OCI-LY7 (cell line): ENCODE data around the gene FRMD3. TPM values are rescaled to one million over a fixed set of nuclear protein-coding genes. Genes with fewer than 3 reads are reported as not detected.

ENCODE experiments used
- BruUV-seq: library from RNA; stranded (reverse); fragments of 400-500 nt; replicated peaks from 2 replicates; lab custom pipeline; 2021; lab: Mats Ljungman, UMichigan
- CTCF ChIA-PET: fragments of 300-600 bp; sonication (Branson Sonifier 250); formaldehyde crosslinking; loops from one replicate; lab custom pipeline; 2022; ENCODE audit warnings: antibody characterized with exemption; ENCODE audit not compliant: unreplicated experiment; lab: Charles Lee
- POLR2A ChIA-PET: fragments of 300-600 bp; sonication (Branson Sonifier 250); formaldehyde crosslinking; loops from one replicate; lab custom pipeline; 2022; ENCODE audit warnings: antibody characterized with exemption; lab: Charles Lee
- DNase-seq: peaks from one replicate; pipeline ENCODE4 v3.0.0-alpha.2; 2015; ENCODE audit warnings: low spot score
- H2AFZ ChIP-seq: fragments of 200-600 bp; sonication (generic), shearing (Covaris generic); 2 replicates; pipeline ENCODE4 v1.6.1; 2014; ENCODE audit warnings: mild to moderate bottlenecking, antibody characterized with exemption, low read length, moderate library complexity
- H3K27ac ChIP-seq: fragments of 200-600 bp; sonication (generic); 2 replicates; pipeline ENCODE4 v1.5.1; 2014; ENCODE audit warnings: mixed run types, low read depth, mild to moderate bottlenecking, moderate library complexity, low read length, inconsistent platforms; ENCODE audit not compliant: poor library complexity, severe bottlenecking
- H3K36me3 ChIP-seq: fragments of 200-600 bp; sonication (generic); 2 replicates; pipeline ENCODE4 v1.6.1; 2014; ENCODE audit warnings: mild to moderate bottlenecking, antibody characterized with exemption, low read length, moderate library complexity, mixed read lengths; ENCODE audit not compliant: insufficient read depth
- H3K4me1 ChIP-seq: fragments of 200-600 bp; sonication (generic); 2 replicates; pipeline ENCODE4 v1.5.1; 2014; ENCODE audit warnings: mild to moderate bottlenecking, low read length; ENCODE audit not compliant: insufficient read depth, poor library complexity, severe bottlenecking
- H3K4me2 ChIP-seq: fragments of 200-600 bp; sonication (generic); 2 replicates; pipeline ENCODE4 v1.6.1; 2014; ENCODE audit warnings: mild to moderate bottlenecking, low read length
- H3K4me3 ChIP-seq: fragments of 200-600 bp; sonication (generic); 2 replicates; pipeline ENCODE4 v1.5.1; 2014; ENCODE audit warnings: mild to moderate bottlenecking, low read depth, low read length; ENCODE audit not compliant: poor library complexity, severe bottlenecking
- H3K79me2 ChIP-seq: fragments of 200-600 bp; sonication (generic); 2 replicates; pipeline ENCODE4 v1.6.1; 2016; ENCODE audit warnings: low read depth, mild to moderate bottlenecking, low read length, moderate library complexity, mixed read lengths; ENCODE audit not compliant: insufficient read depth
- H3K9me2 ChIP-seq: fragments of 200-600 bp; sonication (generic); 2 replicates; pipeline ENCODE4 v1.6.1; 2016; ENCODE audit warnings: mild to moderate bottlenecking, low read length, mixed read lengths; ENCODE audit not compliant: insufficient read depth
- H3K9me3 ChIP-seq: fragments of 200-600 bp; sonication (generic); 2 replicates; pipeline ENCODE4 v1.6.1; 2014; ENCODE audit warnings: mild to moderate bottlenecking, mixed run types, low read length, mixed read lengths
- H4K20me1 ChIP-seq: fragments of 200-600 bp; sonication (generic); 2 replicates; pipeline ENCODE4 v1.6.1; 2014; ENCODE audit warnings: mild to moderate bottlenecking, antibody characterized with exemption, low read length, moderate library complexity, mixed read lengths; ENCODE audit not compliant: insufficient read depth
- CTCF ChIP-seq: fragments of 200-600 bp; sonication (generic); conservative IDR thresholded peaks from 2 replicates; pipeline ENCODE4 v1.5.1; 2014; ENCODE audit warnings: mild to moderate bottlenecking, antibody characterized with exemption, low read length, moderate library complexity, mixed read lengths
- EZH2phosphoT487 ChIP-seq: fragments of 200-600 bp; sonication (generic); IDR thresholded peaks from 2 replicates; pipeline ENCODE4 v1.6.1; 2018; ENCODE audit warnings: low read depth, borderline replicate concordance, mild to moderate bottlenecking, mixed run types, antibody characterized with exemption, low read length, moderate library complexity, mixed read lengths
- intact Hi-C: fragments of 100-400 bp; cut with micrococcal nuclease; formaldehyde crosslinking; loops from one replicate; pipeline ENCODE4 v1.10.0; 2022; ENCODE audit not compliant: unreplicated experiment
- total RNA-seq, 2 experiments: library from RNA; depleted of rRNA in 1 of 2; stranded (reverse); fragments of >200 nt in 1 of 2; shearing (Covaris generic) in 1 of 2; gene quantifications; 2 replicates each; pipeline ENCODE4 v1.2.3, GENCODE V29; 2014 to 2022

Gene FRMD3
- total RNA-seq, 2 experiments from 2014 or later, result 0.48 to 1.4 TPM

GRCh38 chr9:83340451-83340850 is 197.8 kb downstream of the FRMD3 start:
- H3K9me2 ChIP-seq, result no peaks in the 10 kb centered on the region
- no peak overlapping the region for H3K27ac ChIP-seq
- H3K79me2 ChIP-seq, result no peaks in the 10 kb centered on the region
- ChIA-PET POLR2A (interaction anchor here (0.6 kb wide), 1 partner anchor 592 kb away, joined by 7 read pairs; no protein-coding TSS in a partner anchor), CTCF (no interaction called here)
- TF ChIP-seq CTCF (no peak), EZH2phosphoT487 (no peak)
- BruUV-seq, result no TSS peak
- no peak overlapping the region for H3K4me2 ChIP-seq
- DNase-seq, result no peak
- no peak overlapping the region for H3K4me3 ChIP-seq
- no peaks in the 10 kb centered on the region for H3K4me1 ChIP-seq
- H4K20me1 ChIP-seq, result no peaks in the 10 kb centered on the region
- H3K9me3 ChIP-seq, result no peaks in the 10 kb centered on the region
- H2AFZ ChIP-seq, result no peak overlapping the region
- intact Hi-C loops, result no loop called here
- no peaks in the 10 kb centered on the region for H3K36me3 ChIP-seq

GRCh38 chr9:83339435-83339834 is 198.8 kb downstream of the FRMD3 start:
- no peak overlapping the region for H3K4me2 ChIP-seq
- POLR2A ChIA-PET, result no interaction called here
- H3K36me3 ChIP-seq, result no peaks in the 10 kb centered on the region
- H3K4me1 ChIP-seq, result no peaks in the 10 kb centered on the region
- no peak overlapping the region for H3K4me3 ChIP-seq
- no peaks in the 10 kb centered on the region for H3K79me2 ChIP-seq
- TF ChIP-seq CTCF (no peak), EZH2phosphoT487 (no peak)
- CTCF ChIA-PET, result no interaction called here
- H3K9me3 ChIP-seq, result no peaks in the 10 kb centered on the region
- H3K9me2 ChIP-seq, result no peaks in the 10 kb centered on the region
- DNase-seq, result no peak
- intact Hi-C loops, result no loop called here
- H3K27ac ChIP-seq, result no peak overlapping the region
- no peak overlapping the region for H2AFZ ChIP-seq
- H4K20me1 ChIP-seq, result no peaks in the 10 kb centered on the region
- no TSS peak for BruUV-seq

GRCh38 chr9:83336706-83337105 is 201.5 kb downstream of the FRMD3 start:
- Histone ChIP-seq H3K79me2 (no peaks in the 10 kb centered on the region), H3K9me3 (no peaks in the 10 kb centered on the region), H3K36me3 (no peaks in the 10 kb centered on the region), H3K27ac (no peak overlapping the region), H3K4me3 (no peak overlapping the region), H3K9me2 (no peaks in the 10 kb centered on the region), H3K4me2 (no peak overlapping the region), H4K20me1 (no peaks in the 10 kb centered on the region), H2AFZ (no peak overlapping the region), H3K4me1 (no peaks in the 10 kb centered on the region)
- ChIA-PET POLR2A (no interaction called here), CTCF (no interaction called here)
- BruUV-seq, result no TSS peak
- intact Hi-C loops, result no loop called here
- no peak for DNase-seq
- TF ChIP-seq EZH2phosphoT487 (no peak), CTCF (no peak)
